Iris pigment epithelial cell (primary cell): Measurements from ENCODE around the gene CADM4.

Experiments used
- DNase-seq: peaks from one replicate; pipeline ENCODE4 v3.0.0-alpha.2; 2011; ENCODE audit warnings: low read depth

CADM4 gene

GRCh38 chr19:43582495-43582894, 57.2 kb downstream of the CADM4 start:
- no peak for DNase-seq

- no peak for DNase-seq
Measured at GRCh38 chr19:43581467-43581866, 58.2 kb downstream of the CADM4 start.

GRCh38 chr19:43578787-43579186, 60.9 kb downstream of the CADM4 start:
- DNase-seq, result no peak

GRCh38 chr19:43575955-43576878, 63.4 kb downstream of the CADM4 start:
- DNase-seq, result no peak

GRCh38 chr19:43575156-43575950, 64.3 kb downstream of the CADM4 start, which contains the start of the genes PINLYP and XRCC1:
TSS of gene PINLYP (plus strand) at chr19:43575801. CDS start at chr19:43577192, 1,391 bp downstream.
TSS of gene XRCC1 (minus strand) at chr19:43575527. CDS start at chr19:43575458, 69 bp downstream.
- peak; percentile 99 for DNase-seq

GRCh38 chr19:43574424-43575155, 65.1 kb downstream of the CADM4 start:
- peak; percentile 76 for DNase-seq
